Measurements from ENCODE around the gene POLR2C. TPM values are rescaled to one million over a fixed set of nuclear protein-coding genes. Genes with fewer than 3 reads are reported as not detected.

Gene POLR2C
- total and polyA plus RNA-seq, 2 experiments from 2014 or later, result 37.6 to 123 TPM

- DNase-seq (ENCODE audit: low spot score) (no peak), ATAC-seq (no peak)
- TF ChIP-seq POLR2AphosphoS5 (IDR thresholded peaks at IDR 0.05; ENCODE audit: low read depth), result no peak
- no peak for TF ChIP-seq CTCF (conservative IDR thresholded peaks at IDR 0.05; ENCODE audit: low read depth in 2 of 2)
- no peak for TF ChIP-seq EZH2phosphoT487 (IDR thresholded peaks at IDR 0.05; ENCODE audit: unreplicated experiment)
- no peak for TF ChIP-seq NANOG (IDR thresholded peaks at IDR 0.05; ENCODE audit: borderline replicate concordance)
- no peak for TF ChIP-seq EZH2 (IDR thresholded peaks at IDR 0.05; ENCODE audit: low read depth, unreplicated experiment)
- TF ChIP-seq CREB1 (CRISPR knock-in tag; IDR thresholded peaks at IDR 0.05; ENCODE audit: low read depth), result no peak
- TF ChIP-seq, protein P1, sequence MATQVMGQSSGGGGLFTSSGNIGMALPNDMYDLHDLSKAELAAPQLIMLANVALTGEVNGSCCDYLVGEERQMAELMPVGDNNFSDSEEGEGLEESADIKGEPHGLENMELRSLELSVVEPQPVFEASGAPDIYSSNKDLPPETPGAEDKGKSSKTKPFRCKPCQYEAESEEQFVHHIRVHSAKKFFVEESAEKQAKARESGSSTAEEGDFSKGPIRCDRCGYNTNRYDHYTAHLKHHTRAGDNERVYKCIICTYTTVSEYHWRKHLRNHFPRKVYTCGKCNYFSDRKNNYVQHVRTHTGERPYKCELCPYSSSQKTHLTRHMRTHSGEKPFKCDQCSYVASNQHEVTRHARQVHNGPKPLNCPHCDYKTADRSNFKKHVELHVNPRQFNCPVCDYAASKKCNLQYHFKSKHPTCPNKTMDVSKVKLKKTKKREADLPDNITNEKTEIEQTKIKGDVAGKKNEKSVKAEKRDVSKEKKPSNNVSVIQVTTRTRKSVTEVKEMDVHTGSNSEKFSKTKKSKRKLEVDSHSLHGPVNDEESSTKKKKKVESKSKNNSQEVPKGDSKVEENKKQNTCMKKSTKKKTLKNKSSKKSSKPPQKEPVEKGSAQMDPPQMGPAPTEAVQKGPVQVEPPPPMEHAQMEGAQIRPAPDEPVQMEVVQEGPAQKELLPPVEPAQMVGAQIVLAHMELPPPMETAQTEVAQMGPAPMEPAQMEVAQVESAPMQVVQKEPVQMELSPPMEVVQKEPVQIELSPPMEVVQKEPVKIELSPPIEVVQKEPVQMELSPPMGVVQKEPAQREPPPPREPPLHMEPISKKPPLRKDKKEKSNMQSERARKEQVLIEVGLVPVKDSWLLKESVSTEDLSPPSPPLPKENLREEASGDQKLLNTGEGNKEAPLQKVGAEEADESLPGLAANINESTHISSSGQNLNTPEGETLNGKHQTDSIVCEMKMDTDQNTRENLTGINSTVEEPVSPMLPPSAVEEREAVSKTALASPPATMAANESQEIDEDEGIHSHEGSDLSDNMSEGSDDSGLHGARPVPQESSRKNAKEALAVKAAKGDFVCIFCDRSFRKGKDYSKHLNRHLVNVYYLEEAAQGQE (IDR thresholded peaks at IDR 0.05; ENCODE audit: unreplicated experiment), result no peak
- no peak for TF ChIP-seq ZNF462 (CRISPR knock-in tag; IDR thresholded peaks at IDR 0.05)
- TF ChIP-seq ZNF114 (CRISPR knock-in tag; IDR thresholded peaks at IDR 0.05), result no peak
- TF ChIP-seq, protein P2, sequence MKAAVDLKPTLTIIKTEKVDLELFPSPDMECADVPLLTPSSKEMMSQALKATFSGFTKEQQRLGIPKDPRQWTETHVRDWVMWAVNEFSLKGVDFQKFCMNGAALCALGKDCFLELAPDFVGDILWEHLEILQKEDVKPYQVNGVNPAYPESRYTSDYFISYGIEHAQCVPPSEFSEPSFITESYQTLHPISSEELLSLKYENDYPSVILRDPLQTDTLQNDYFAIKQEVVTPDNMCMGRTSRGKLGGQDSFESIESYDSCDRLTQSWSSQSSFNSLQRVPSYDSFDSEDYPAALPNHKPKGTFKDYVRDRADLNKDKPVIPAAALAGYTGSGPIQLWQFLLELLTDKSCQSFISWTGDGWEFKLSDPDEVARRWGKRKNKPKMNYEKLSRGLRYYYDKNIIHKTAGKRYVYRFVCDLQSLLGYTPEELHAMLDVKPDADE (IDR thresholded peaks at IDR 0.05), result no peak
- TF ChIP-seq ZNF331 (CRISPR knock-in tag; IDR thresholded peaks at IDR 0.05; ENCODE audit: low read depth), result no peak
- TF ChIP-seq STAT1 (IDR thresholded peaks at IDR 0.05; ENCODE audit: unreplicated experiment), result no peak
- no peak for TF ChIP-seq JUNB (IDR thresholded peaks at IDR 0.05; ENCODE audit: unreplicated experiment)
- H3F3A ChIP-seq (replicated peaks; ENCODE audit: low read depth), result peaks cover 4% of the 10 kb centered on the region; the same call in 1 of the 2 replicates
- H3K9me2 ChIP-seq (ENCODE audit: insufficient read depth), result no peaks in the 10 kb centered on the region
- H3K36me3 Mint-ChIP-seq (ENCODE audit: low read depth), result peaks cover 3% of the 10 kb centered on the region; the same call in 2 of the 3 replicates
- H3K9me3 Mint-ChIP-seq, result no peaks in the 10 kb centered on the region
- peaks cover 7% of the 10 kb centered on the region; the same call in 1 of the 2 replicates for H3K27me3 ChIP-seq (ENCODE audit: insufficient read depth)
- peaks cover 51% of the 10 kb centered on the region for H3K4me1 Mint-ChIP-seq
- 0 out of 2 replicates have a peak, but pooled peaks cover 3% of the 10 kb centered on the region for H4K20me1 ChIP-seq (replicated peaks; ENCODE audit: insufficient read depth)
- H3K27ac Mint-ChIP-seq, result no peak overlapping the region
- H3K4me3 Mint-ChIP-seq, result peak overlapping the region; percentile 83
- no peak overlapping the region for H2AFZ ChIP-seq
- no peak overlapping the region for H3K27ac ChIP-seq (ENCODE audit: low read depth)
- H3K27me3 Mint-ChIP-seq (ENCODE audit: insufficient read depth, low read depth, poor library complexity), result peaks cover 26% of the 10 kb centered on the region
- no peaks in the 10 kb centered on the region for H3K36me3 ChIP-seq (ENCODE audit: insufficient read depth)
- H3K79me2 ChIP-seq (replicated peaks; ENCODE audit: insufficient read depth), result no peaks in the 10 kb centered on the region; the same call in 1 of the 2 replicates
- peak overlapping the region; percentile 84 for H3K4me2 ChIP-seq
- peaks cover 44% of the 10 kb centered on the region for H3K4me1 ChIP-seq (ENCODE audit: insufficient read depth)
- peak overlapping the region; percentile 56 for H3K4me3 ChIP-seq
Observed at GRCh38 chr16:57478396-57479204, 16.1 kb downstream of the POLR2C start.

Measured in GM23338 (cell line).